Right lobe of liver (tissue), 6 donors: ENCODE measurements around the gene PGLYRP2. TPM values are rescaled to one million over a fixed set of nuclear protein-coding genes. Genes with fewer than 3 reads are reported as not detected.
"Not testable (repeated sequence)": the region's sequence is repeated elsewhere in the genome, so short reads cannot be mapped to it uniquely, and the experiment has no call there.

Experiments used
- ATAC-seq, 4 donors: fragments of 200-7000 bp; cut with Tn5 transposase; one replicate each; pipeline ENCODE4 v1.9.1; 2020; ENCODE audit warnings: mild to moderate bottlenecking in 4 of 4, moderate library complexity in 4 of 4
- DNase-seq, 3 donors: peaks; one replicate each; pipeline ENCODE4 v3.0.0-alpha.2; 2020
- H3K27ac ChIP-seq, 3 donors: fragments of 200-600 bp; one replicate each; pipeline ENCODE4 v1.8.0; 2022
- H3K27me3 ChIP-seq, 2 donors: fragments of 200-600 bp; one replicate each; pipeline ENCODE4 v1.8.0; 2022
- H3K36me3 ChIP-seq, 4 donors: fragments of 200-600 bp; sonication (generic) in 1 of 4; one replicate each; pipeline versions ENCODE4 v1.5.1 to v1.8.0; 2017 to 2022; ENCODE audit warnings: control low read depth in 1 of 4
- H3K4me1 ChIP-seq, 4 donors: fragments of 200-600 bp; sonication (generic) in 1 of 4; one replicate each; pipeline versions ENCODE4 v1.5.1 to v1.8.0; 2017 to 2022; ENCODE audit warnings: control low read depth in 1 of 4
- H3K4me3 ChIP-seq, 3 donors: fragments of 200-600 bp; one replicate each; pipeline ENCODE4 v1.8.0; 2022
- H3K9me3 ChIP-seq, 4 donors: fragments of 200-600 bp; sonication (generic) in 1 of 4; one replicate each; pipeline versions ENCODE4 v1.5.1 to v1.8.0; 2017 to 2022; ENCODE audit warnings: control low read depth in 1 of 4
- CTCF ChIP-seq, 4 donors: fragments of 200-600 bp in 3 of 4; fragments of 450-650 bp in 1 of 4; IDR thresholded peaks; one replicate each; pipeline versions ENCODE4 v1.5.1 to v1.8.0; 2016 to 2022; ENCODE audit warnings: antibody characterized with exemption in 4 of 4, mild to moderate bottlenecking in 2 of 4
- POLR2A ChIP-seq: fragments of 450-650 bp; IDR thresholded peaks from one replicate; pipeline ENCODE4 v1.6.1; 2017; ENCODE audit warnings: antibody characterized with exemption, mild to moderate bottlenecking
- WGBS: methylation state at CpG from one replicate; pipeline ENCODE4 v1.1.6; 2018; ENCODE audit warnings: low coverage, low lambda C conversion rate; ENCODE audit not compliant: insufficient coverage; ENCODE audit errors: missing lambda C conversion rate; 5-methylcytosine and 5-hydroxymethylcytosine counted together
- intact Hi-C, 2 donors: fragments of 100-400 bp; cut with DNase I; formaldehyde crosslinking; loops; one replicate each; pipeline versions ENCODE4 v1.11.2 to v1.14.1; 2022
- total RNA-seq, 6 experiments: library from RNA; depleted of rRNA in 2 of 6; stranded (reverse); fragments of >200 nt in 2 of 6; fragmentation: NEBNext Ultra II Directional in 3 of 6; extraction: Animal tissue kit (Norgen Biotek cat#: 25700) in 3 of 6; gene quantifications; one replicate each; pipeline versions ENCODE4 v1.1.0 to v1.2.4, GENCODE V29; 2016 to 2023
- donor health status: DM: no; HTN: yes; CAD: no.
- donor health status: DM: no; HTN: no; CAD: no.
- donor health status: DM: no; HTN: no; CAD: no.
- donor health status: DM: no; HTN: yes; CAD: no.
- donor health status: DM: no; HTN: yes; CAD: no.

Gene PGLYRP2
- total RNA-seq, 6 experiments from 2014 or later: 45.1 to 135 (median 59.2) TPM

GRCh38 chr19:15524781-15525180 lies 45.5 kb upstream of the PGLYRP2 start:
- DNase-seq: no peak
- Histone ChIP-seq H3K36me3 (no peaks in the 10 kb centered on the region), H3K27ac (no peak overlapping the region), H3K9me3 (no peaks in the 10 kb centered on the region), H3K27me3 (no peaks in the 10 kb centered on the region), H3K4me1 (no peaks in the 10 kb centered on the region), H3K4me3 (no peak overlapping the region)
- no peak for ATAC-seq
- no peak for TF ChIP-seq CTCF (IDR thresholded peaks at IDR 0.05)
- TF ChIP-seq POLR2A: no peak
- WGBS: 80% methylated on average over 4 of the region's 5 CpGs
- intact Hi-C loops: no loop called here

GRCh38 chr19:15519433-15519976 lies 40.2 kb upstream of the PGLYRP2 start:
- Histone ChIP-seq H3K27me3 (no peaks in the 10 kb centered on the region), H3K27ac (no peak overlapping the region), H3K4me1 (peaks cover 0 to 8% (median 1%) of the 10 kb centered on the region in 4 donors), H3K36me3 (no peaks in the 10 kb centered on the region), H3K9me3 (no peaks in the 10 kb centered on the region), H3K4me3 (no peak overlapping the region)
- no peak for ATAC-seq
- DNase-seq: no peak
- TF ChIP-seq CTCF (IDR thresholded peaks at IDR 0.05): no peak
- intact Hi-C loops: no loop called here
- WGBS: 71% methylated on average over 1 of the region's 6 CpGs

- H3K9me3 ChIP-seq: no peaks in the 10 kb centered on the region
- DNase-seq: no peak
- H3K4me1 ChIP-seq: peaks cover 0 to 10% (median 2%) of the 10 kb centered on the region in 4 donors
- no peaks in the 10 kb centered on the region for H3K27me3 ChIP-seq
- intact Hi-C loops: no loop called here
- H3K36me3 ChIP-seq: no peaks in the 10 kb centered on the region
- no peak overlapping the region for H3K27ac ChIP-seq
- WGBS: no CpG with 5 or more reads among the region's 1 CpG
- no peak for TF ChIP-seq CTCF (IDR thresholded peaks at IDR 0.05)
- TF ChIP-seq POLR2A: no peak
- H3K4me3 ChIP-seq: no peak overlapping the region
- no peak for ATAC-seq
Measured at GRCh38 chr19:15517778-15518177, 38.5 kb upstream of the PGLYRP2 start.

GRCh38 chr19:15516363-15516762 lies 37.1 kb upstream of the PGLYRP2 start:
- intact Hi-C loops: no loop called here
- Histone ChIP-seq H3K4me3 (no peak overlapping the region), H3K36me3 (no peaks in the 10 kb centered on the region), H3K4me1 (peaks cover 0 to 10% (median 2%) of the 10 kb centered on the region in 4 donors), H3K27ac (no peak overlapping the region), H3K27me3 (no peaks in the 10 kb centered on the region), H3K9me3 (no peaks in the 10 kb centered on the region)
- ATAC-seq (no peak), DNase-seq (no peak)
- 97% methylated on average over 3 of the region's 3 CpGs for WGBS
- TF ChIP-seq CTCF (IDR thresholded peaks at IDR 0.05): no peak
- no peak for TF ChIP-seq POLR2A

- DNase-seq (peak in 1 of 3 donors; percentile 52), ATAC-seq (peak; percentile 65 to 83 (median 72))
- H3K27ac ChIP-seq: peak overlapping the region; percentile 63 to 81 (median 78)
- H3K4me3 ChIP-seq: peak overlapping the region in 2 of 3 donors; percentile 23 to 24
- H3K36me3 ChIP-seq, H3K9me3 ChIP-seq, H3K27me3 ChIP-seq, intact Hi-C loops: not testable (repeated sequence)
- 31% methylated on average over 7 of the region's 9 CpGs for WGBS
- peaks cover 0 to 10% (median 2%) of the 10 kb centered on the region in 4 donors for H3K4me1 ChIP-seq
Measured at GRCh38 chr19:15515227-15515625, 35.9 kb upstream of the PGLYRP2 start.
